H9 (cell line): ENCODE measurements around the gene NMU. TPM values are rescaled to one million over a fixed set of nuclear protein-coding genes. Genes with fewer than 3 reads are reported as not detected.

ENCODE experiments used
- DNase-seq: peaks from one replicate; pipeline ENCODE4 v3.0.0-alpha.2; 2017
- H2AFZ ChIP-seq: one replicate; pipeline ENCODE4 v1.6.1; 2013; ENCODE audit warnings: mild to moderate bottlenecking, low read length, control low read depth, moderate library complexity
- H2AK5ac ChIP-seq: 2 replicates; pipeline ENCODE4 v1.6.1; 2013; ENCODE audit warnings: low read length, control low read depth, mixed read lengths; ENCODE audit not compliant: insufficient read length
- H2BK120ac ChIP-seq: one replicate; pipeline ENCODE4 v1.6.1; 2013; ENCODE audit warnings: low read depth, mild to moderate bottlenecking, low read length, control low read depth, inconsistent platforms; ENCODE audit not compliant: poor library complexity, severe bottlenecking
- H2BK12ac ChIP-seq: 2 replicates; pipeline ENCODE4 v1.6.1; 2013; ENCODE audit warnings: low read length, control low read depth, mixed read lengths, low read depth; ENCODE audit not compliant: insufficient read length
- H2BK15ac ChIP-seq: 2 replicates; pipeline ENCODE4 v1.6.1; 2013; ENCODE audit warnings: low read depth, low read length, control low read depth
- H2BK20ac ChIP-seq: one replicate; pipeline ENCODE4 v1.6.1; 2013; ENCODE audit warnings: low read depth, mild to moderate bottlenecking, low read length, control low read depth, inconsistent platforms; ENCODE audit not compliant: poor library complexity, severe bottlenecking
- H2BK5ac ChIP-seq: 2 replicates; pipeline ENCODE4 v1.6.1; 2013; ENCODE audit warnings: low read length, control low read depth, mixed read lengths; ENCODE audit not compliant: insufficient read length
- H3K14ac ChIP-seq: 2 replicates; pipeline ENCODE4 v1.6.1; 2013; ENCODE audit warnings: low read length, control low read depth; ENCODE audit not compliant: insufficient read depth
- H3K18ac ChIP-seq: 2 replicates; pipeline ENCODE4 v1.6.1; 2013; ENCODE audit warnings: low read depth, mild to moderate bottlenecking, mixed read lengths, low read length, control low read depth; ENCODE audit not compliant: insufficient read length
- H3K23ac ChIP-seq: 2 replicates; pipeline ENCODE4 v1.6.1; 2013; ENCODE audit warnings: low read length, control low read depth, mixed read lengths, low read depth; ENCODE audit not compliant: insufficient read length
- H3K23me2 ChIP-seq: 2 replicates; pipeline ENCODE4 v1.6.1; 2013; ENCODE audit warnings: low read depth, mild to moderate bottlenecking, mixed read lengths, low read length, control low read depth; ENCODE audit not compliant: insufficient read length, poor library complexity, severe bottlenecking
- H3K27ac ChIP-seq: 2 replicates; pipeline ENCODE4 v1.5.1; 2013; ENCODE audit warnings: low read length, control low read depth, mixed read lengths, low read depth; ENCODE audit not compliant: insufficient read length
- H3K27me3 ChIP-seq: 2 replicates; pipeline ENCODE4 v1.6.1; 2013; ENCODE audit warnings: low read length, control low read depth, inconsistent platforms; ENCODE audit not compliant: insufficient read depth
- H3K4ac ChIP-seq: 2 replicates; pipeline ENCODE4 v1.6.1; 2013; ENCODE audit warnings: low read depth, mild to moderate bottlenecking, control low read depth, inconsistent platforms, low read length, moderate library complexity
- H3K4me1 ChIP-seq: 2 replicates; pipeline ENCODE4 v1.6.1; 2013; ENCODE audit warnings: low read length, control low read depth, inconsistent platforms; ENCODE audit not compliant: insufficient read depth
- H3K4me2 ChIP-seq: 2 replicates; pipeline ENCODE4 v1.6.1; 2013; ENCODE audit warnings: low read length, control low read depth, mixed read lengths; ENCODE audit not compliant: insufficient read length, insufficient read depth
- H3K56ac ChIP-seq: 2 replicates; pipeline ENCODE4 v1.6.1; 2013; ENCODE audit warnings: low read depth, mild to moderate bottlenecking, mixed read lengths, low read length, control low read depth; ENCODE audit not compliant: insufficient read length
- H3K79me1 ChIP-seq: 2 replicates; pipeline ENCODE4 v1.6.1; 2013; ENCODE audit warnings: low read depth, mild to moderate bottlenecking, moderate library complexity, low read length, control low read depth, inconsistent platforms; ENCODE audit not compliant: insufficient read depth, poor library complexity, severe bottlenecking
- H3K79me2 ChIP-seq: 2 replicates; pipeline ENCODE4 v1.6.1; 2013; ENCODE audit warnings: low read length, control low read depth, inconsistent platforms; ENCODE audit not compliant: insufficient read depth
- H3K9ac ChIP-seq: 2 replicates; pipeline ENCODE4 v1.6.1; 2013; ENCODE audit warnings: low read length, control low read depth, mixed read lengths; ENCODE audit not compliant: insufficient read length; ENCODE audit errors: extremely low read depth
- H3K9me3 ChIP-seq: one replicate; pipeline ENCODE4 v1.6.1; 2013; ENCODE audit warnings: low read depth, low read length, inconsistent platforms; ENCODE audit not compliant: control insufficient read depth
- H3T11ph ChIP-seq: one replicate; pipeline ENCODE4 v1.6.1; 2013; ENCODE audit warnings: mild to moderate bottlenecking, low read length, control low read depth, inconsistent platforms
- H4K20me1 ChIP-seq: one replicate; pipeline ENCODE4 v1.6.1; 2013; ENCODE audit not compliant: control insufficient read depth, insufficient read length, insufficient read depth
- H4K5ac ChIP-seq: 2 replicates; pipeline ENCODE4 v1.6.1; 2013; ENCODE audit warnings: low read depth, mild to moderate bottlenecking, mixed read lengths, low read length, control low read depth; ENCODE audit not compliant: insufficient read length
- H4K8ac ChIP-seq: replicated peaks from 2 replicates; pipeline ENCODE4 v1.6.1; 2013; ENCODE audit warnings: low read length, control low read depth, mixed read lengths, low read depth; ENCODE audit not compliant: insufficient read length
- H4K91ac ChIP-seq: 2 replicates; pipeline ENCODE4 v1.6.1; 2013; ENCODE audit warnings: low read depth, mild to moderate bottlenecking, moderate library complexity, mixed read lengths, low read length, control low read depth; ENCODE audit not compliant: insufficient read length
- H3K27ac Mint-ChIP-seq, 3 experiments: 2 replicates in 2 of 3; 3 replicates in 1 of 3; pipeline ENCODE4 v1.8.0; 2020 to 2021; ENCODE audit warnings: mixed read lengths in 3 of 3, mild to moderate bottlenecking in 1 of 3, moderate library complexity in 1 of 3
- H3K27me3 Mint-ChIP-seq: 2 replicates; pipeline ENCODE4 v1.8.0; 2021; ENCODE audit warnings: low read depth, mild to moderate bottlenecking, moderate library complexity, mixed read lengths
- H3K36me3 Mint-ChIP-seq, 3 experiments: 2 replicates in 2 of 3; 3 replicates in 1 of 3; pipeline ENCODE4 v1.8.0; 2020 to 2021; ENCODE audit warnings: low read depth in 3 of 3, mixed read lengths in 3 of 3; ENCODE audit not compliant: insufficient read depth in 1 of 3
- H3K4me1 Mint-ChIP-seq, 2 experiments: 2 replicates each; pipeline ENCODE4 v1.8.0; 2020; ENCODE audit warnings: mixed read lengths in 2 of 2
- H3K4me3 Mint-ChIP-seq, 2 experiments: 2 replicates in 1 of 2; 3 replicates in 1 of 2; pipeline ENCODE4 v1.8.0; 2020 to 2021; ENCODE audit warnings: mild to moderate bottlenecking in 2 of 2, mixed read lengths in 2 of 2, moderate library complexity in 1 of 2
- H3K9me3 Mint-ChIP-seq, 2 experiments: 2 replicates in 1 of 2; 3 replicates in 1 of 2; pipeline ENCODE4 v1.8.0; 2020; ENCODE audit warnings: mild to moderate bottlenecking in 2 of 2, mixed read lengths in 2 of 2, moderate library complexity in 1 of 2
- total RNA-seq: library from RNA; stranded (reverse); gene quantifications from 2 replicates; pipeline ENCODE4 v1.2.1, GENCODE V29; 2021
- TF ChIP-seq, protein P1 (sequence below): fragments of 200-600 bp; sonication (generic); conservative IDR thresholded peaks from 3 replicates; pipeline ENCODE4 v1.8.0; 2021; ENCODE audit warnings: antibody characterized with exemption, mild to moderate bottlenecking

NMU gene
- total RNA-seq, 1 experiment from 2014 or later, result 12.9 TPM

DNA sequence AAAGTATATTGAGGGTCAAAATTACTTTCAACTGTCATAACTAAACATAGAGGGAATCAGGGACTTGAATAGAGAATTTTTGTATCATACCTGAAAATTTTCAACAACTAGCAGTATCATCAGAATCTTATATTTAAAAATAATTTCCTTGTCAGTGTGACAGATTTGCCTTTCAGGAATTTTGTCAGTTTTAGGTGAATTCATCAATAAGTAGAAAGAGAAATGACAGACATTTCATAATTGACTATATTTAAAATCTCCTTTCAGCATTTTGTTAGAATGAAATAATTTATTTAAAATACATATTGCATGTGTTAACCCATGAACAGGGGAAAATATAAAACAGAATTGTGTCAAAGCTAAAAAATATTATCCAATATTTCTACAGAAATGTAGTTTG is 35.5 kb downstream of the NMU start:
- no peaks in the 10 kb centered on the region for H3K4me1 ChIP-seq
- no peaks in the 10 kb centered on the region for H3K79me2 ChIP-seq
- no peak overlapping the region for H2BK20ac ChIP-seq
- H3K36me3 Mint-ChIP-seq, result peaks cover 0 to 8% (median 0%) of the 10 kb centered on the region in 3 experiments; a peak in 2 of 7 replicates
- no peaks in the 10 kb centered on the region for H3K79me1 ChIP-seq
- no peak overlapping the region for H3K27ac Mint-ChIP-seq
- no peak overlapping the region for H2AK5ac ChIP-seq
- no peak overlapping the region for H3K27ac ChIP-seq
- no peaks in the 10 kb centered on the region for H3K23me2 ChIP-seq
- H4K8ac ChIP-seq, result no peak overlapping the region
- no peak overlapping the region for H3T11ph ChIP-seq
- H2BK120ac ChIP-seq, result no peak overlapping the region
- no peak overlapping the region for H3K4ac ChIP-seq
- no peaks in the 10 kb centered on the region for H3K4me1 Mint-ChIP-seq
- no peak overlapping the region for H3K14ac ChIP-seq
- H3K56ac ChIP-seq, result no peak overlapping the region
- H4K5ac ChIP-seq, result no peak overlapping the region
- H3K27me3 Mint-ChIP-seq, result no peaks in the 10 kb centered on the region
- no peak overlapping the region for H3K4me3 Mint-ChIP-seq
- no peaks in the 10 kb centered on the region for H3K27me3 ChIP-seq
- H4K91ac ChIP-seq, result no peak overlapping the region
- no peak for DNase-seq
- H3K23ac ChIP-seq, result no peak overlapping the region
- no peaks in the 10 kb centered on the region for H4K20me1 ChIP-seq
- H3K9me3 ChIP-seq, result no peaks in the 10 kb centered on the region
- no peak overlapping the region for H2BK15ac ChIP-seq
- no peak overlapping the region for H2BK12ac ChIP-seq
- no peak overlapping the region for H2BK5ac ChIP-seq
- TF ChIP-seq, protein P1, sequence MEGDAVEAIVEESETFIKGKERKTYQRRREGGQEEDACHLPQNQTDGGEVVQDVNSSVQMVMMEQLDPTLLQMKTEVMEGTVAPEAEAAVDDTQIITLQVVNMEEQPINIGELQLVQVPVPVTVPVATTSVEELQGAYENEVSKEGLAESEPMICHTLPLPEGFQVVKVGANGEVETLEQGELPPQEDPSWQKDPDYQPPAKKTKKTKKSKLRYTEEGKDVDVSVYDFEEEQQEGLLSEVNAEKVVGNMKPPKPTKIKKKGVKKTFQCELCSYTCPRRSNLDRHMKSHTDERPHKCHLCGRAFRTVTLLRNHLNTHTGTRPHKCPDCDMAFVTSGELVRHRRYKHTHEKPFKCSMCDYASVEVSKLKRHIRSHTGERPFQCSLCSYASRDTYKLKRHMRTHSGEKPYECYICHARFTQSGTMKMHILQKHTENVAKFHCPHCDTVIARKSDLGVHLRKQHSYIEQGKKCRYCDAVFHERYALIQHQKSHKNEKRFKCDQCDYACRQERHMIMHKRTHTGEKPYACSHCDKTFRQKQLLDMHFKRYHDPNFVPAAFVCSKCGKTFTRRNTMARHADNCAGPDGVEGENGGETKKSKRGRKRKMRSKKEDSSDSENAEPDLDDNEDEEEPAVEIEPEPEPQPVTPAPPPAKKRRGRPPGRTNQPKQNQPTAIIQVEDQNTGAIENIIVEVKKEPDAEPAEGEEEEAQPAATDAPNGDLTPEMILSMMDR, result no peak
- H2AFZ ChIP-seq, result no peak overlapping the region
- no peak overlapping the region for H3K18ac ChIP-seq
- no peak overlapping the region for H3K4me2 ChIP-seq
- H3K9me3 Mint-ChIP-seq, result no peaks in the 10 kb centered on the region
- no peak overlapping the region for H3K9ac ChIP-seq
